GM12878 (cell line): ENCODE results near the gene PCSK6. TPM values are rescaled to one million over a fixed set of nuclear protein-coding genes. Genes with fewer than 3 reads are reported as not detected.

ENCODE experiments used
- ATAC-seq: fragments of 200-7000 bp; cut with Tn5 transposase; 3 replicates; pipeline ENCODE4 v1.9.1; 2020; ENCODE audit warnings: mild to moderate bottlenecking, moderate library complexity
- BruUV-seq: library from RNA; stranded (reverse); fragments of 400-500 nt; replicated peaks from 2 replicates; lab custom pipeline; 2021; lab: Mats Ljungman, UMichigan
- CTCF ChIA-PET: fragments of 300-600 bp; sonication (Branson Sonifier 250); formaldehyde crosslinking; extraction: SDS; loops from one replicate; lab custom pipeline; 2021; ENCODE audit warnings: inconsistent platforms; lab: Yijun Ruan, JAX
- POLR2A ChIA-PET: fragments of 350-600 bp; formaldehyde crosslinking; extraction: SDS; loops from one replicate; lab custom pipeline; 2021; ENCODE audit warnings: inconsistent platforms; lab: Charles Lee
- RAD21 ChIA-PET: fragments of 300-600 bp; sonication (Branson Sonifier 250); formaldehyde crosslinking; loops from one replicate; lab custom pipeline; 2023; ENCODE audit warnings: antibody characterized with exemption; ENCODE audit not compliant: unreplicated experiment; lab: Charles Lee
- SMC1A ChIA-PET: fragments of 300-600 bp; sonication (Branson Sonifier 250); formaldehyde crosslinking; loops from one replicate; lab custom pipeline; 2023; ENCODE audit not compliant: unreplicated experiment, uncharacterized antibody; lab: Charles Lee
- DNase-seq: peaks from one replicate; pipeline ENCODE4 v3.0.0-alpha.2; 2011; ENCODE audit warnings: low read depth, low spot score
- FAIRE-seq: peaks from 3 replicates; lab custom pipeline; 2011; peaks lifted over from hg19 to GRCh38; lab: Jason Lieb, UNC
- H2AFZ ChIP-seq: 2 replicates; pipeline ENCODE4 v1.6.0; 2011; ENCODE audit warnings: low read depth, low read length, control low read depth; ENCODE audit not compliant: control insufficient read depth
- H3K27ac ChIP-seq: 2 replicates; pipeline ENCODE4 v1.5.1; 2011; ENCODE audit warnings: control low read depth; ENCODE audit not compliant: control insufficient read depth, insufficient read depth
- H3K27me3 ChIP-seq, 2 experiments: replicated peaks in 1 of 2; 2 replicates each; pipeline versions ENCODE4 v1.6.0 to v1.6.1; 2011; ENCODE audit warnings: low read length in 1 of 2; ENCODE audit not compliant: control insufficient read depth in 2 of 2, insufficient read depth in 2 of 2
- H3K36me3 ChIP-seq, 2 experiments: 2 replicates each; pipeline ENCODE4 v1.5.1; 2011; ENCODE audit warnings: low read length in 1 of 2; ENCODE audit not compliant: control insufficient read depth in 2 of 2, insufficient read depth in 2 of 2
- H3K4me1 ChIP-seq: 2 replicates; pipeline ENCODE4 v1.6.1; 2011; ENCODE audit warnings: mild to moderate bottlenecking, low read length, moderate library complexity, mixed read lengths; ENCODE audit not compliant: control insufficient read depth, insufficient read depth
- H3K4me2 ChIP-seq: 2 replicates; pipeline ENCODE4 v1.6.0; 2011; ENCODE audit warnings: control low read depth; ENCODE audit not compliant: control insufficient read depth, insufficient read depth
- H3K4me3 ChIP-seq: fragments of 200-600 bp; sonication (generic); 2 replicates; pipeline ENCODE4 v1.5.1; 2016
- H3K79me2 ChIP-seq: 2 replicates; pipeline ENCODE4 v1.6.0; 2011; ENCODE audit warnings: low read length; ENCODE audit not compliant: control insufficient read depth, insufficient read depth
- H3K9ac ChIP-seq: 2 replicates; pipeline ENCODE4 v1.8.0; 2011; ENCODE audit warnings: low read length, control low read depth, mixed read lengths; ENCODE audit not compliant: control insufficient read depth, insufficient read depth
- H3K9me3 ChIP-seq: replicated peaks from 3 replicates; pipeline ENCODE4 v1.5.1; 2011; ENCODE audit warnings: mild to moderate bottlenecking, low read length; ENCODE audit not compliant: control insufficient read depth, insufficient read depth
- H4K20me1 ChIP-seq: 2 replicates; pipeline ENCODE4 v1.6.0; 2011; ENCODE audit not compliant: control insufficient read depth, insufficient read depth
- BMI1 ChIP-seq: fragments of 450-650 bp; IDR thresholded peaks from 2 replicates; pipeline ENCODE4 v1.6.1; 2016; ENCODE audit warnings: mild to moderate bottlenecking, moderate library complexity, borderline replicate concordance
- CREB1 ChIP-seq: IDR thresholded peaks from 2 replicates; pipeline ENCODE4 v1.6.1; 2012; ENCODE audit warnings: low read depth, mild to moderate bottlenecking, inconsistent platforms
- FOXM1 ChIP-seq: IDR thresholded peaks from 2 replicates; pipeline ENCODE4 v1.6.1; 2012; ENCODE audit warnings: low read depth, mild to moderate bottlenecking, inconsistent platforms, low read length, moderate library complexity
- HCFC1 ChIP-seq: fragments of 150-350 bp; IDR thresholded peaks from 2 replicates; pipeline ENCODE4 v1.6.1; 2014; ENCODE audit warnings: low read length
- HDAC2 ChIP-seq: fragments of 200-600 bp; sonication (generic); IDR thresholded peaks from 2 replicates; pipeline ENCODE4 v1.6.1; 2017
- HDGF ChIP-seq: fragments of 450-650 bp; IDR thresholded peaks from 2 replicates; pipeline ENCODE4 v1.6.1; 2016; ENCODE audit warnings: antibody characterized with exemption
- IRF3 ChIP-seq: fragments of 450-650 bp; IDR thresholded peaks from 2 replicates; pipeline ENCODE4 v1.6.1; 2014; ENCODE audit warnings: mild to moderate bottlenecking
- KDM1A ChIP-seq: fragments of 200-600 bp; sonication (generic); IDR thresholded peaks from 2 replicates; pipeline ENCODE4 v1.6.1; 2016; ENCODE audit warnings: borderline replicate concordance
- RAD21 ChIP-seq: IDR thresholded peaks from 2 replicates; pipeline ENCODE4 v1.6.1; 2011; ENCODE audit warnings: mild to moderate bottlenecking, low read depth, low read length, moderate library complexity; ENCODE audit not compliant: insufficient read depth
- SIX5 ChIP-seq: IDR thresholded peaks from 2 replicates; pipeline ENCODE4 v1.6.1; 2011; ENCODE audit warnings: mild to moderate bottlenecking, low read depth, low read length, moderate library complexity; ENCODE audit not compliant: severe bottlenecking
- SRF ChIP-seq, 2 experiments: IDR thresholded peaks; 2 replicates each; pipeline ENCODE4 v1.6.1; 2011; ENCODE audit warnings: low read depth in 2 of 2, low read length in 2 of 2, mild to moderate bottlenecking in 1 of 2, moderate library complexity in 1 of 2
- TARDBP ChIP-seq: IDR thresholded peaks from 2 replicates; pipeline ENCODE4 v1.6.1; 2016; ENCODE audit warnings: borderline replicate concordance
- USF2 ChIP-seq: IDR thresholded peaks from 2 replicates; pipeline ENCODE4 v1.6.1; 2011; ENCODE audit warnings: low read depth, low read length, improper control_type of control experiment, borderline replicate concordance
- whole genome bisulfite sequencing: methylation state at CpG from one replicate; pipeline ENCODE4 v1.1.6; 2016; ENCODE audit warnings: low lambda C conversion rate; ENCODE audit not compliant: insufficient replicate concordance, insufficient coverage; ENCODE audit errors: missing lambda C conversion rate; 5-methylcytosine and 5-hydroxymethylcytosine counted together
- in situ Hi-C: fragments of 300-500 bp; cut with MboI; formaldehyde crosslinking; loops from 9 replicates; pipeline ENCODE4 v1.14.3; 2018; ENCODE audit warnings: mixed read lengths
- intact Hi-C: fragments of 100-400 bp; cut with micrococcal nuclease; formaldehyde crosslinking; loops from one replicate; pipeline ENCODE4 v1.14.2; 2022; ENCODE audit not compliant: unreplicated experiment
- polyA plus RNA-seq, 11 experiments: library from polyadenylated mRNA; depleted of rRNA in 4 of 11; unstranded in 6 of 11; stranded (reverse) in 5 of 11; fragments of >200 nt; fragmentation: Nextera tagmentation in 4 of 11; fragmentation: Illumina TruSeq in 1 of 11; extraction: Ambion mirVana in 4 of 11; extraction: Trizol in 1 of 11; gene quantifications; 1 replicate in 1 of 11; 2 replicates in 10 of 11; pipeline versions ENCODE4 v1.2.1 to v1.2.3, GENCODE V29; 2011 to 2016; ENCODE audit warnings: inconsistent platforms in 2 of 11, missing spikeins in 2 of 11, low read depth in 1 of 11
- total RNA-seq, 4 experiments: library from RNA; depleted of rRNA in 3 of 4; stranded (reverse); fragments of >200 nt in 3 of 4; fragmentation: Illumina TruSeq in 1 of 4; extraction: Trizol in 1 of 4; gene quantifications; 2 replicates each; pipeline versions ENCODE4 v1.2.1 to v1.2.3, GENCODE V29; 2013 to 2021

PCSK6 gene
- total and polyA plus RNA-seq, 10 of the 15 experiments (the other 5 are each of a cell fraction or from before 2014, with no cell fraction given) = 0.19 to 0.67 (median 0.25) TPM; not detected in 4

GRCh38 chr15:101413239-101413638, 76.3 kb downstream of the PCSK6 start:
- H3K4me2 ChIP-seq = no peak overlapping the region
- SMC1A ChIA-PET = no interaction called here
- no peaks in the 10 kb centered on the region for H4K20me1 ChIP-seq
- CTCF ChIA-PET = no interaction called here
- no peak for FAIRE-seq
- no peak for ATAC-seq
- no peaks in the 10 kb centered on the region for H3K27me3 ChIP-seq
- no peaks in the 10 kb centered on the region for H3K79me2 ChIP-seq
- no peak overlapping the region for H3K27ac ChIP-seq
- no peaks in the 10 kb centered on the region for H3K36me3 ChIP-seq
- 15% methylated on average over 3 of the region's 3 CpGs for WGBS
- no peaks in the 10 kb centered on the region; the same call in 1 of the 2 replicates for H3K4me1 ChIP-seq
- in situ Hi-C loops = no loop called here
- no TSS peak for BruUV-seq
- TF ChIP-seq RAD21 = no peak
- TF ChIP-seq IRF3 = no peak
- TF ChIP-seq SIX5 = no peak
- TF ChIP-seq FOXM1 = no peak
- TF ChIP-seq HDAC2 = no peak
- TF ChIP-seq SRF (IDR thresholded peaks at IDR 0.05; ENCODE audit: low read depth in 2 of 2, low read length in 2 of 2) = no peak
- TF ChIP-seq BMI1 = no peak
- no peak for TF ChIP-seq HDGF
- TF ChIP-seq TARDBP = no peak
- TF ChIP-seq HCFC1 = no peak
- no peak for TF ChIP-seq USF2
- TF ChIP-seq KDM1A = no peak
- no peak for TF ChIP-seq CREB1
- intact Hi-C loops = no loop called here
- no peak for DNase-seq
- no peak overlapping the region for H3K9ac ChIP-seq
- H3K4me3 ChIP-seq = no peak overlapping the region
- H3K9me3 ChIP-seq = no peaks in the 10 kb centered on the region; the same call in 2 of the 3 replicates
- RAD21 ChIA-PET = no interaction called here
- POLR2A ChIA-PET = no interaction called here
- H2AFZ ChIP-seq = no peak overlapping the region
